NCI-H345 treated with DMSO at 0.1 percent for 48 hours (cell line): ENCODE data around the gene MAP3K3.
A peak's percentile ranks its signal among the peaks of the same experiment; 100 is the strongest.

Source experiments
- DNase-seq: peaks from one replicate; lab custom pipeline; 2025; ENCODE audit not compliant: unreplicated experiment; lab: John Stamatoyannopoulos, UW

The MAP3K3 gene

GRCh38 chr17:63692195-63692816 is 70.1 kb downstream of the MAP3K3 start:
- DNase-seq = no peak

DNA sequence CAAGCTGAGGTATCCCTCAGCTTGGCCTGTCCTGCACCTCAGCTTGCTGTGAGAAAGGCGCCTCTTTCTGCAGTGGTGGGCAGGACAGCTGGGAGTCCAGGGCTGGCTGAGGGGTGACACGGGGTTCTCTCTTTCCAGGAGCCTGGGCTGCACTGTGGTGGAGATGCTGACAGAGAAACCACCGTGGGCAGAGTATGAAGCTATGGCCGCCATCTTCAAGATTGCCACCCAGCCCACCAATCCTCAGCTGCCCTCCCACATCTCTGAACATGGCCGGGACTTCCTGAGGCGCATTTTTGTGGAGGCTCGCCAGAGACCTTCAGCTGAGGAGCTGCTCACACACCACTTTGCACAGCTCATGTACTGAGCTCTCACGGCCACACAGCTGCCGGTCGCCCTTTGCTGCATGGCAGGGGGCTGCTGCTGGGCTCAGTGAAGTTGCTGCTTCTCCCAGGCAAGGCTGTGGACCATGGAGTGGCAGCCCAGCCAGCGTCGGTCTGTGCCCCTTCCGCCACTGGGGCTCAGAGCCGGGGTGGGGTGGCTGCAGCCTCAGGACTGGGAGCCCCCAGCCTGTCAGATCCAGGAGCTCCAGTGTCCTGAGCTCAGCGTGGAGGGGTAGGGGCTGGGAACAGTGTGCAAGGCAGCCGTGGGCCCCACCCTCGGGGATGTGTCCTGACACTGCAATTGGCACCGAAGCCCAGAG is 71.3 kb downstream of the MAP3K3 start:
- DNase-seq = no peak

- DNase-seq = no peak
Observed at GRCh38 chr17:63694229-63694949, 72.2 kb downstream of the MAP3K3 start.

DNA sequence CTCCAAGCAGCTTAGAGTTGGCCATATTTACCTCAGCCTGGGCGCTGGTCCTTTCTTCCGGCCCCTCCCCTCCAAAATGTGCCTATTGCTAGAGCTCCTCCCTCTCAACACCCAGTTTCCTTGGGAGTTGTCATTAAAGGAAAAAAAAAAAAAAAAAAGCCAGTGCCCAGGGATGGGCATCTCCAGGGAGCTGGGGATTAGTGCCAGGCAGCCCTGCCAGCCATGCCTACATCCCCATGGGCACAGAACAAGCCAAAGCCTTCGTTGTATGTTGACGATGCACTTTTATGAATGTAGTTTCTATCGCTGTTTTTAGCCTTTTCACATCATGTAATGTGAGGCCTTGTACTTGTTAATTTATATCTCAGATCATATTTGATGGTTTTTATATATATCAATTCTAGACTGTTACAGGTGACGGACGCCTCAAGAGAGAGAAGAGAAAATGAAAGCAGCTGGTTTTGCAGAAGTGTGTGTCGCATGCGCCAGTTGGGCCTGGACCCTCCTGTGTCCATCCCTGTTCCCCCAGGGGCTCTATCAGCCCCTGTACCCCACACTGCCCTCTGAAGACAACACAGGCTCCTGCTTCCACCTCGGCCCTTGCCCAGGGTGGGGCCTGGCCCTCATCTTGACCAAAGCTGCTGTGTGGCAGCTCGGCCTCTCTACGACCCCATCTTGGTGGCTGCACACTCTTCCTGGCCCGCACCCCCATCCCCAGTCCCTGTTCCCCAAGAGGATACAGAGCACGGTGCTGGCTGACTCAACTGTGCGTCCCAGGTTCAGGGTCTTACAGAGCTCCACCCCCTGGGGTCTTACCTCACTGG is 72.9 kb downstream of the MAP3K3 start:
- DNase-seq = no peak

DNA sequence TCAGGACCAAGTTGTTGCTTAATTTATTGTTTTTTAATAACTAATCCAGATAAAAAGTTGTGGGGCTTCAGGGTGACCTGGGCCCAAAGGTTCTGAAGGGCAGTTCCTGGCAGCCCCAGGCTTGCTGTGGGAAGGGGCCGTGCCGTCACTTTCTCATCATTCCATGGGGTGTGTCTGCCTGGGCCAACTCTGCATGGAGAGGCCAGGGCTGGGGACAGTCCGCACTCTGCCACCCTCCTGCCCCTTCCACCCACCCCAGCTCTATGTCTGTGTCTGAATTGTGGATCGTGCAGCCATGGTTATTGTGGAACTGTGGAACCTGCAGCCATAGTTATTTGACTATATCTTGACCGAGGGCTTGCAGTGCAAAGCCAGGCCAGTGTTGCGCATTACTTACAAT is 73.7 kb downstream of the MAP3K3 start:
- DNase-seq = no peak

- no peak for DNase-seq
Observed at GRCh38 chr17:63696381-63696961, 74.3 kb downstream of the MAP3K3 start.

GRCh38 chr17:63697341-63698286 is 75.4 kb downstream of the MAP3K3 start:
- no peak for DNase-seq

DNA sequence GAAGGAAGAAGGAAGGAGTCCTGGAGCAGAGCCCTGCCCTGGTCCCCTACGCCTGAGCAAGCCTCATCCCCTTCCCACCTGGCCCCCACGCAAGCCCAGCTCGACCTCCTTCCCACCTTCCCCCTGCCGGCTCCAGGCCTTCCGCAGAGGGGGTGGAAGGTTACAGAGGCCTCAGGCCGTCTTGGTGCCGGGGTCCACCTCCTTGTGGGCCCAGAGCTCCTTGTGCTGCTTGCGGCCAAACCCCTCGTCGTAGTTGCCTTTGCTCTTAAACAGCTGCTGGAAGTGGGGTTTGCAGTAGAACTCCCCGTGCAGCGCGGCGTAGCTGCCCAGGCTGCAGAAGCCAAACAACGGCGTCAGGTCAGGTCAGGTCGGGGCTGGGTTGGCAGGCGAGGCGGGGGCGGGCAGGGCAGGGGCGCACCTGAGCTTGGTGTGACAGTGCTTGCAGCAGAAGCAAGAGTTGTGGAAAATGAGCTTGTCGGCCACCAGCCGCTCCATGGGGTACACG is 76.2 kb downstream of the MAP3K3 start:
- no peak for DNase-seq

DNA sequence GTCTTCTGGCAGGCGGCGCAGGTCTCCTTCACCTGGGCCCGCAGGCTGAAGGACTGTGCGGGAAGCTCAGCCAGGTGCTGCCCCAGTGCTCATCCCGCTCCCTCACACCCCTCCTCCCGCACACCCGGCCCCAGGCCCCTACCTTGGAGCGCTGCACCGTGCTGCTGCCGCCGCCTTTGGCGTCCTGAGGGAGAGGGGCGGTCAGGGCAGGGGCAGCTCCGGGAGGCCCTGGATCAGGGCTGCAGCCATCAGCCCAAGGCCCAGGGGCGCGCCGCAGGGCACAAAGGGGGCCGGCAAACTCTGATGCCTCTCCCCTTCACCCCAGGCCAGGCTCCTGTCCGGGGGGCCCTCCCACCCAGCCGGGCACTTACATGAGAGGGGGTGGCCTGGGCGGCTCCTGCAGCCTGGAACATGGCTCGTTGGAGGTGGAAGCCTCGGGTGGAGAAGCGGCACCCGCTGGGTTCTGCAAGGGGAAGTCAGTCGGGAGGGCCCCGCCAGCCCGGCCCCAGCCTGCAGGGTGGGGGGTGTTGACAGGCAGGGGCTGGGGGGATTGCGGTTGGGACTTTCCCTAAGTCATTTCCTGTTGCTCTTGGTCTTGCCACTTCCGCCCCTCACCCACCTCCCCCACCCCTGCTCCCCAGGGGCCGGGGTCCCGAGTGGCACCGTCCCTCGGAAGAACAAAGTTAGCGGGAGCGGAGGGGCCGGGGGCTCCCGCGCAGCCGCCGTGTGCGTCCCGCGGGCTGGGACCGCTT is 76.8 kb downstream of the MAP3K3 start:
- DNase-seq = peak; percentile 6

GRCh38 chr17:63699638-63700527 is 77.7 kb downstream of the MAP3K3 start, which contains the start of gene LIMD2:
Gene LIMD2, minus strand, starts transcription at chr17:63700125. Its CDS starts 827 bp downstream, at chr17:63699298.
- peak; percentile 19 for DNase-seq

DNA sequence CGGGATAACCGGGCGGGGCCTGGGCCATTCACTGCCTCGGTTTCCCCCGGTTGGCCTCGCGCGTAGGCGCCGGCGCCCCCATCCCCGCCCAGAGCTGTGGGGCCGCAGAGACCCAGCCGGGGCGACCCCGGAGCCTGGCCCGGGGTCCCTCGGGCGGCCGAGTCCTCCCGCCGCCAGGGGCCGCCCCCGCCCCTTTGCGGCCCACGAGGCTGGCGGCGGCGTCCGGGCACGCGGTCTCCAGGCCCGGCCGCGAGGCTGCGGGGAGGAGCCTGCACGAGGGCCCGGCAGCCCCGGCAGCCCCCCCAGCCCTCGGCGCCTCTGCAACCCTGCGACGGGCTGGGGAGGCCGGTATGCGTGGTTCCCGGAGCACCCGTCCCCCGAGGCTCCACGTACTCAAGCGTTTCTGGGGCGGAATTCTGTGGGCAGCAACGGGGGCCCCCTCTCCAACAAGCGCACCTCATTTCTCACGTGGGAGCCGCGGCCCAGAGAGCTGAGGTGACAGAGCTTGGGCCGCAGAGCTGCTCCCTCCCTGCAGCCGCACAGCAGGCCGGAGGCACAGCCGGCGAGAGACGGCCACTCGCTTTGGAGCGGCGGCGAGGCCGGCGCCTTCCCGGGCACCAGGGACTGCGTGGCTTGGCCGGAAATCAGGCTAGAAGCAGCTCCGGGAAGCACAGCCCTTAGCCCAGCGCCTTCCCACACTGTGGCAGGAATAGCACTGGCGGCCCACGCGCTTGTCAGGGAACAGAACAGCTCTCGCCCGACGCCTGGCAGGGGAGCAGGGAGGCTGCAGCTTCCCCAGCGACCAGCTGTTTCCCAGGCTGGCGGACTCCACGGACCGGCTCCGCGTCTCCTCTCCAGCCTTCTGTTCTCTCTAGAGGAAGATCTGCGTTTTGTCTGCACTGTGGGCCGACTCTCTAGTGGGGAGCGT is 78.6 kb downstream of the MAP3K3 start:
- no peak for DNase-seq

DNA sequence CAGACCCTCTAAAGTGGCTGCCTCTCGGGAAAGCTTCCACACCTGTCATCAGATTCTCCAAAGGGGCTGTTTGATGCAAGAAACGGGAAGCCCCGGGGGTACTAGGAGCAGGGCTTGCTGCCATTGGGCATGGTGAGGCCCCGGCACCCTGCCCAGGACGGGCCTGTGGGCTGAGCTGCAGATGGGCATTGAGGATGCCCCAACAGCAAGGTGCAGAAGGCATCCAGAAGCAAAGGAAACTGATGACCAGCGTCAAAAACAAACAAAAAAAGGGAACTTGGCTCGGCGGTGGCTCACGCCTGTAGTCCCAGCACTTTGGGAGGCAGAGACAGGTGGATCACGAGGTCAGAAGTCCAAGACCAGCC is 79.2 kb downstream of the MAP3K3 start:
- no peak for DNase-seq

GRCh38 chr17:63701868-63702720 is 79.9 kb downstream of the MAP3K3 start:
- no peak for DNase-seq

DNA sequence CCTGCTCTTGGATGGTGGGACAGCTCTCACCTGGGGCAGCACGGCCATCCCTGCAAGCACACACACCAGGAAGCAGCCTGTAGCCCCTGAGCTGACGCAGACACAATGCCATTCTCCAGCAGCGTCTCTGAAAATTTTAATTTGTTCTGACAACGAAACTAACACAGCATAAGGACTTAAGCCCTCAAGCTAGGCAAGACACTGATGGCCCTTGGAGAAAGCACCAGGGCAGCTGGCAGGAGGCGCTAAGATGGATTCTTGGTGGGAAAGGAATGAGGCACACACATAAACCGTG is 80.5 kb downstream of the MAP3K3 start:
- DNase-seq = no peak

GRCh38 chr17:63703029-63703428 is 80.8 kb downstream of the MAP3K3 start:
- DNase-seq = no peak
